HEK293 (cell line): ENCODE results near the gene PRDM5.

Source experiments
- CTCF ChIP-seq: fragments of 450-650 bp; formaldehyde crosslinking; IDR thresholded peaks from 2 replicates; pipeline ENCODE4 v1.5.1; 2016; ENCODE audit warnings: missing biosample characterization, missing genetic modification characterization
- PRDM2 ChIP-seq: fragments of 450-650 bp; formaldehyde crosslinking; IDR thresholded peaks from 2 replicates; pipeline ENCODE4 v1.5.1; 2016; ENCODE audit warnings: missing biosample characterization, missing genetic modification characterization, borderline replicate concordance
- REST ChIP-seq: fragments of 450-650 bp; formaldehyde crosslinking; IDR thresholded peaks from 2 replicates; pipeline ENCODE4 v1.5.1; 2016; ENCODE audit warnings: missing biosample characterization, missing genetic modification characterization
- SP2 ChIP-seq: fragments of 450-650 bp; formaldehyde crosslinking; IDR thresholded peaks from 2 replicates; pipeline ENCODE4 v1.5.1; 2016; ENCODE audit warnings: missing biosample characterization, missing genetic modification characterization
- ZBTB6 ChIP-seq: fragments of 450-650 bp; formaldehyde crosslinking; IDR thresholded peaks from 2 replicates; pipeline ENCODE4 v1.5.1; 2017; ENCODE audit warnings: missing biosample characterization, missing genetic modification characterization
- ZBTB7A ChIP-seq: fragments of 450-650 bp; formaldehyde crosslinking; IDR thresholded peaks from 2 replicates; pipeline ENCODE4 v1.5.1; 2016; ENCODE audit warnings: low read depth, missing biosample characterization, missing genetic modification characterization
- ZNF585B ChIP-seq: fragments of 450-650 bp; formaldehyde crosslinking; IDR thresholded peaks from 2 replicates; pipeline ENCODE4 v1.5.1; 2016; ENCODE audit warnings: missing biosample characterization, missing genetic modification characterization
- ZNF670 ChIP-seq: fragments of 450-650 bp; formaldehyde crosslinking; IDR thresholded peaks from 2 replicates; pipeline ENCODE4 v1.5.1; 2016; ENCODE audit warnings: missing biosample characterization, missing genetic modification characterization, low read depth

- TF ChIP-seq ZNF585B (tag by site-specific recombination) (no peak), PRDM2 (tag by site-specific recombination) (no peak), ZBTB7A (no peak), ZNF670 (tag by site-specific recombination) (no peak), ZBTB6 (tag by site-specific recombination) (no peak), SP2 (tag by site-specific recombination) (no peak), CTCF (tag by site-specific recombination) (no peak), REST (tag by site-specific recombination) (no peak)
These were observed 29.2 kb downstream of the PRDM5 start for GRCh38 chr4:120893314-120893713.
